HG03575 (cell line): ENCODE measurements around the gene ZBTB2.

ENCODE experiments used
- ATAC-seq: cut with Tn5 transposase; IDR thresholded peaks from one replicate; pipeline ENCODE4 v1.9.1; 2021; ENCODE audit not compliant: unreplicated experiment, insufficient number of reproducible peaks, low FRiP score; ENCODE audit errors: extremely low read depth

The ZBTB2 gene, protein sequence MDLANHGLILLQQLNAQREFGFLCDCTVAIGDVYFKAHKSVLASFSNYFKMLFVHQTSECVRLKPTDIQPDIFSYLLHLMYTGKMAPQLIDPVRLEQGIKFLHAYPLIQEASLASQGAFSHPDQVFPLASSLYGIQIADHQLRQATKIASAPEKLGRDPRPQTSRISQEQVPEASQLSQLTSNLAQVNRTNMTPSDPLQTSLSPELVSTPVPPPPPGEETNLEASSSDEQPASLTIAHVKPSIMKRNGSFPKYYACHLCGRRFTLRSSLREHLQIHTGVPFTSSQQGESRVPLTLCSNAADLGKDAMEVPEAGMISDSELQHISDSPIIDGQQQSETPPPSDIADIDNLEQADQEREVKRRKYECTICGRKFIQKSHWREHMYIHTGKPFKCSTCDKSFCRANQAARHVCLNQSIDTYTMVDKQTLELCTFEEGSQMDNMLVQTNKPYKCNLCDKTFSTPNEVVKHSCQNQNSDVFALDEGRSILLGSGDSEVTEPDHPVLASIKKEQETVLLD

DNA sequence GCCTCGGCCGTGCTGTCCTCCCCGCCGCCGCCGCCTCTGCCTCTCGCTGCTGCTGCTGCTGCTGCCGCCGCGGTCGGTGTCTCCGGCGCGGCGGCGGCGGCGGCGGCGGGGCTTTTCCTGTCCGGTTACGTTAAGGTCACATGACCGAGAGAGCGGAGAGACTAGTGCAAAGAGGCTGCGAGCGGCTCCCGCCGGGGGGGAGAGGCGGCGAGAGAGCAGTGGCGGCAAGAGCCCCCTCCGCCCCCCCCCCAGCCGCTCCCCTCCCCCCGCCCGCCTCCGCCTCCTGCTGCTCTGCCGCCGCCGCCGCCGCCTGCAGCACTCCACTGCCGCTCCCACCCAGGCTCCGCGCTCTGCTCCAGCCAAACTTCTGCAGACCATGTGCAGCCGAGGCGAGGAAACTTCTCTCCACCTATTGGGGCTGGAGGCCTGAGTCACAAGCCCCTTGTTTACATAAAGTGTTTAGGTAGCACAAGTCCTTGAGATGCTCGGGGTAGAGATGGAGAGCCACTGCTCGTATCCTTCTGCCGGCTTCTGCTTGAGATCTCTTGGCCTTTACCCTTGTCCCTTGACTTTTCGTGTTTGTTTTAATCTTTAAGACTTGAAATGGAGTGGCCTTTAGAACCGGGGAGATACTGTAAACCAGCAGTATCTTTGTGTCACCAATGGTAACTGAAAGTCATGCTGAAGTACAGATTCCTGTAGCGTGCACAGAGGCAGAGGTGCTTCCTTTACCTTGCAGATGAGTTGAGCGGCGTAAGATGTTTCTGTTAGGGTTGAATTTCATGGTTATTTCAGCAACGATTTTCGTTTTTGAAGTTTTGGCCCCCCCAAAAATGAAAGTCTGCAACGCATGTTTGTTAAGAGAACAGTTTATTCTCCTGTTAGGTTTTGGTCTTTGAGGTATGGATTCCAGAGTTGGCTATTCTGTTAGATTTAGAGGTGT, at the start of gene ZBTB2:
ZBTB2 (minus strand) TSS at position 89 of the 943 bp plus-strand sequence. CDS start 17,922 bp downstream, outside the sequence.
- ATAC-seq = no peak

DNA sequence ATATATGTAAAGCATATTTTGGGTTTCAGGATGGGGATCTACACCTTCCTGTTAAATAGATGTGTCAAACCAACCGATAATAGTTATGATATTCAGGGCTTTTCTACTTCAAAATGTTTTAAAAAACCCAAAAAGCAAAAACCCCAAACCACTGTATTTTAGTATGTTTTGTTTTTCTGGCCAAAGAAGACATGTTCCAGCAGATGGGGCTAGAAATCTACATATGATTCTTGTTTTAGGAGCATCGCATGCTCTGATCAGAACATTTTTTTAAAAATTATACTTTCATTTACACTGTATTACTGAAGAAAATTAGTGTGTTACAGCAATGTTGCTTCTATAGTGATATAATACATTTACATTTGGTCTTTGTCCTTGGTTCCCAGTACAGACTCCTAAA, 49.6 kb upstream of the ZBTB2 start:
- no peak for ATAC-seq

DNA sequence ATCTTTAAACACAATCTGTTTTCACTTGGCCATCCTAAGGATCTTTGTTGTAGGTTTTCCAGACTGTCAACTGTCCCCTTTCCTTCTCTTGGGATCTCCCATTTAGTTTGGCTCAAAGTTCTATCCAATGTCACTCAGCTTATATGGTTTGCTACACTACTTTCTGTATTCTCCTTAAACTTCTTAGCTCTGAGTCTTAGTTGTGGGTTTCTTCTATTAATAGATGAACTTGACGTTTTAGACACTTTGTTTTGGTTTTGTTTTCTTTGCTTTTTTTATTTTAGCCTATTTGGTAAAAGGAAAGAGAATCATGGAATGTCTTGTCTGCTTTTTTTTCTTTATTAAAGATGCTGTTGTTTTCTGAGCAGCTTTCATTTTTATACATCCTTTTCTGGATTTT, 49.1 kb upstream of the ZBTB2 start:
- ATAC-seq = no peak

DNA sequence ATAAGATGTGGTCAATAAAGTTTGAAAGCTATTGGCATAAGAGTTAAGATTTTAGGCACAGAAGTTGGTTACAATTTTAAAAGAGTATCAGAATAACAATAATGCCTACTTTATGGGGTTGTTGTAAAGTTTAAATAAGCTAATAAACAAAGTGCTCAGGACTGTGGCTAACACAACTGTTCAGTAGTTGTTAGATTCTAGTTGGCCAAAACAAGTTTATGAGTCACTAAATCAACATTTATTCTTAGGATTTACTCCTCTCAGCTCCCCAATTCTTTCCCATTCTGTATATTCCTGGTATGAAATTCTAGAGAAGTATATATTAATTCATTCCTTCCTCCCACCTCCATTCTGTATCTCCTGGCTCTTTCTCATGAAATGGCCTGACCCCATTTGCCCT, 46.0 kb upstream of the ZBTB2 start:
- no peak for ATAC-seq

DNA sequence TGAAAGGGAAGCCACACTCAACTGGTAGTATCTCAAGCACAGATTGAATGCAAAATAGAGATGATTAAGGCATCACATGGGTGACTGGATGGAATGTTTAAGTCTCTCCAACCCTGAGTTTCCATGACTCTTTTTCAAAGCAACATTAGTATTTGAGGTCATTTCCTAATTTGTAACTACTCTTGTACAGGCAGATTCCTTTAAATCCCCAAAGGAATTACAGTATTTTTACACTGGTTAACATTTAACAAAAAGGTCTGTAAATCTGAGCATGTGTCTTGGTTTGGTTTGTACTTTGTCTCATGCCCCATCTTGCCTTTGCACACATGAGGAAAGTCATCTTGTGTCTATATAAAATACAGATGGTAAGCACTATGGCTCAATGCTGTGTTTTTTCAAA, 45.4 kb upstream of the ZBTB2 start:
- ATAC-seq = no peak

DNA sequence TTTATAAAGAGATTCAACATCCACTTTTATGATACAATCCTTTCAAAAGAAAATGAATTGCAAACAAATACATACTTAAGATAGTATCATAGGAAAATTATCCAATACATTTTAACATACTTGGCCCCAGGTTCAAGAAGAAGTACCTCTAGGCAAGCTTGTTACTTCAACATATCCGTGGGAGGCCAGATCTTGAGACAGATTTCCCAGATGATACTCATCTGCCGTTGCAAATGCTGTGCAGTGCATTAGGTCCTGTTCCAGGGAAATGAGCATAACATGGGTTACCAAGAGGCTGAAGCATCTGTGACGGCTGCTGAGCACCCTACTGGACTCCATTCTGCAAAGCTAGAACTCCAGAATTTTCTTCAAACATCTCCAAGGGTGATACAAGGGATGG, 44.9 kb upstream of the ZBTB2 start:
- no peak for ATAC-seq

DNA sequence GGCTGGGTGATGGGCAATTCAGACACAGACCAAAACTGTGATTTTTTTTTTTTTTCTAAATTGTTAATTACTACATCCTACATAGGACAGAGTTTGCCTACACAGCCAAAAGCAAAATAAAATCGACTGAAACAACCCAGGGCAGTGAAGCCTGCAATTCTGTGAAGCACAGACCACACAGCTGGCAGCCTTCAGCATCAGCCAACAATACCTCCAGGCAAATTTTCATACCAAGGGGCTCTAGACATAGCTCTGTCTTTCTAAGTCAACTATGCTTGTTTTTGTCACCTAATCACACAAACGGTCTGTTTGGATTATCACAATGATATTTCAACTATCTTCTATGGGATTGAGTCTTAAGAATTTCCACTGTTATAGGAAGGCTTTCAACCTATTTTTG, 43.0 kb upstream of the ZBTB2 start:
- ATAC-seq = no peak

DNA sequence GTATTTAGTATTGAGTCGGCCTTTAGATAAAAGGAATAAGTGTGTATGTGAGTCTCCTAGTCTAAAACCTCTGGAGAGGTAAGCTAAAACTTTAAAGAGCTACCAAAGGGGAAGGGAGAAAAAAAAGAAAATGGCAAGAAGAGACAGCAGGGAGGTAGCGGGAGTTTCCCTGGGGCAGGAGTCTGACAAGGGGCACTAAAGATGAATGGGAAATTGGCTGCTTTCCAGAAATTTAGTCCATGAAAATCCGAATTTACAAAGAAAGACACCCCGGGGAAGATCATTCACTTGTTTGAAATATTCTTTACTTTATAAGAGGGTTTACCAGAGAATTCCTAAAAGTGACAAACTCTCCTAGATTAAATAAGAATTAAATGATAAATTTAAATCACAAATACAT, 41.3 kb upstream of the ZBTB2 start:
- no peak for ATAC-seq

DNA sequence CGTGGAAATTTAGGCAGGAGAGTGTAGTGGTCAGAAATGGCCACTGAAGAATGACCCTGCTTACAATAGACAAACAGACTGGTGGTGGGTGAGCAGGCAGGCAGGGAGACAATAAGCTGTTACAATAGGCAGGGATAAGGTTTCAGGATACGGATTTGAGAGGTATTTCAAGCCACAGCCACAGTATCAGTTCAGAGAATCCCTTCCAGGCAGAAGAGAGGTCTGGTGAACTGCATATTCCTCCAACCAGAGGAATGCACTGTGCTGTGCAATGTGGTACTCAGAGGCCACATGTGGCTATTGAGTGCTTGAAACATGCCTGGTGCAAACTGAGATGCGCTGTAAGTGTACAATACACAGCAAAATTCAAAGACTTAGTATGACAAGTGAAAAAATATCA, 40.0 kb upstream of the ZBTB2 start:
- no peak for ATAC-seq

DNA sequence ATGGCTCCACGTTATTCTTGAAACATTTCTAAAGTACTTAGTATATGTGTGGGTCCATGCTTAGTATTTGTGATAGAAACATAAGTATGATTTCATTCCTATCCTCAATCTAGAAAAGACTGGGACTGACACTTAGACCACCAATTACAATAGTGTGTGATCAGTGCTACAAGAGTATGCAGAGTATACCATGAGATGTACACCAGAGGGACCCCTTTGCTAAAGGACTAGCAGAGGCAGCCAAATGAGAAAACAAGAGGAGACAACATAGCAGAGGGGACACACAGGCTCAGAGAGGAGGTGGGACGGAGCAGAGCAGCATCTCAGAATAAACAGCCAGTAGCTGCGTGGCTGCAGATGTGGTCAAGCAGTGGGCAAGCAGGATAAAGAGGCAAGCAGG, 39.5 kb upstream of the ZBTB2 start:
- ATAC-seq = no peak

DNA sequence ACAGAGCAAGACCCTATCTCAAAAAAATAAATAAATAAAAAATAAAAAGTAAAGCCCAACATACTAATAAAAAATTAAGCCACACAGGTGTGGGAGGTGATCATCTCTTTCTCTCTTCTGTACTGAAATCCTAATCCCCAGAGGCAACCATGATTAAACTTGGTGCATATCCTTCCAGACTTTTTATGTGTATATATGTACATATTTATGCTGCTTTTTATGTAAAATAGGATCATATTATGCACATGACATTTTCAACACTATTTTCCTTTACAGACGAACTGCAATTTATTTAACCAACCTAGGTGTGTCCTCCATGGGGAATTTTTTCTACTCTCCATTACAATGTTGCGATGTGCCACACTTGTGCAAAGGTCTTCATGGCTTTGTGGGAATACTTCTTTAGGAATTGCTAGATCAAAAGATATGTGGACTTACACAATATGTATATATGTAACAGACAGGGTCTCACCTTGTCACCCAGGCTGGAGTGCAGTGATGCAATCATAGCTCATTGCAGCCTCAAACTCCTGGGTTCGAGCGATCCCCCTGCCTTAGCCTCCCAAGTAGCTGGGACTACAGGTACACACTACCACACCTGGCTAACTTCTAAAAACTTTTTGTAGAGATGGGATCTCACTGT, 36.9 kb upstream of the ZBTB2 start:
- ATAC-seq = no peak

DNA sequence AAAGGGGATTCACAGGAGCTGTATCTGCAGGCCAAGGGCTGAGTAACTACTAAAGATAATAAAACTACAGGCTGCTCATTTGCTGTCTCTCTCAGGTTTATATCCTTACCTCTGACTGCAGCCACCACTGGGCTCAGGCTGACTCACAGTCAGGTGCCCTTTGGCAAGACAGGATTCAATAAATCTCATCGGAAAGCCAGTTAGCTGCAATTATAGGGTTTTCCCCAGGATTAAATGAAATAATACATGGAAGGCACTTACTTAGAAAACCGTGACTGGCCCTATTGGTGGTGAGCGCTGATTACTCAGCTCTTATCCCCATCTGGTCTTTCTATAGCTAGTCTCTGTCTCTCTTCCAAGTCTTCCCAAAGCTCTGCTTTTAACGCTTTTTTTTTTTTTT, 34.2 kb upstream of the ZBTB2 start:
- no peak for ATAC-seq

DNA sequence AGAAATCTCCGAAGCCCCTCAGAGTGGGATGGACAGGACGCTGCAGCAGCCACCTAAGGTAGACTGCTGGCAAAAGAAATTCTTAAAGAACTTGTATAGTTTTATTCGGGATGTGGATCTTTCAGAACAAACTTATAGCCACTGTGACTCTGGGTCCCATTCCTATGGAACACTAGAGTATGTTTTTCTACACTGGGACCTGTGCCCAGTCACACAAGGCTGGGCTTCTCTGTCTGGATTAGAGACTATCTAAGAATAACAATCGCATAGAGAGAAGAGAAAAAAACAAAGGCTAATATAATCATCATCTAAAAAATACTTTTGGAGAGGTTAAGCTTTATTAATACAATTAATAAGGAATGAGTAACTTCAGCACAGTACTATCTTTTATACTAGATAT, 31.6 kb upstream of the ZBTB2 start:
- ATAC-seq = no peak

DNA sequence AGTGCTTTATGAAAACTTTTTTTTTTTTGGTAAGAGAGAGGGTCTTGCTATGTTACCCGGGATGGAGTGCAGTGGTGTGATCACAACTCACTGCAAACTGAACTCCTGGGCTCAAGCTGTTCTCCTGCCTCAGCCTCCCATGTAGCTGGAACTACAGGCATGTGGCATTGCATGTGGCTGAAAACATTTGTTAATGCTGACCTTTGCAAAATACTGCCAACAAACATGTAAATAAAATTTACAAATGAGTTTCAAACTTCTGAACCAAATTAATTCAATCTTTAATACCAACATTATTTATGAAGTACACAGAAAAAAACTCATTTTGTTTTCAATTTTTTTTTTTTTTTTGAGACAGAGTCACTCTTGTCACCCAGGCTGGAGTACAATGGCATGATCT, 26.1 kb upstream of the ZBTB2 start:
- ATAC-seq = no peak

DNA sequence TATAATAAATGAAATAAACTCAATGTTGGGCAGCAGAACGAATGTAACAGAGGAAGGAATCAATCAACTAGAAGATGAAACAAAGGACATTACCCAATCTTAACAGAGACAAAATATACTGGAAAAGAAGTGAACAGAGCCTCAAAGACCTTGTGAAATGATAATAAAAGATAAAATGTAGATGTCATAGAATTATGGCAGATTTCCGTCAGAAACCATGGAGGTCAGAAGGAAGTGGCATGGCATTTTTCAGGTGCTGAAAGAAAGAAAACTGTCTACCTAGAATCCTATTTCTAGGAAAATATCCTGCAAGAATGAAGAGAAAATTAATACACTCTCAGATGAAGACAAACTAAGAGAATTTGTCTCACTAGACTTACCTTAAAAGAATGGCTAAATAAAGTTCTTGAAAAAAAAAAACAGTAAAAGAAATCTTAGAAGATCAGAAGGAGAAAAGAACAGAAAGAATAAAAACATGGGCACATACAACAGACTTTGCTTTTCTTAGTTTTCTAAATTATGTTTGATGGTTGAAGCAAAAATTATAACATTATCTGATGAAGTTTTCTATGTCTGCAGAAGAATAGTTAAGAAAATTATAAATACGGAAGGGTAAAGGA, 23.4 kb upstream of the ZBTB2 start:
- no peak for ATAC-seq

DNA sequence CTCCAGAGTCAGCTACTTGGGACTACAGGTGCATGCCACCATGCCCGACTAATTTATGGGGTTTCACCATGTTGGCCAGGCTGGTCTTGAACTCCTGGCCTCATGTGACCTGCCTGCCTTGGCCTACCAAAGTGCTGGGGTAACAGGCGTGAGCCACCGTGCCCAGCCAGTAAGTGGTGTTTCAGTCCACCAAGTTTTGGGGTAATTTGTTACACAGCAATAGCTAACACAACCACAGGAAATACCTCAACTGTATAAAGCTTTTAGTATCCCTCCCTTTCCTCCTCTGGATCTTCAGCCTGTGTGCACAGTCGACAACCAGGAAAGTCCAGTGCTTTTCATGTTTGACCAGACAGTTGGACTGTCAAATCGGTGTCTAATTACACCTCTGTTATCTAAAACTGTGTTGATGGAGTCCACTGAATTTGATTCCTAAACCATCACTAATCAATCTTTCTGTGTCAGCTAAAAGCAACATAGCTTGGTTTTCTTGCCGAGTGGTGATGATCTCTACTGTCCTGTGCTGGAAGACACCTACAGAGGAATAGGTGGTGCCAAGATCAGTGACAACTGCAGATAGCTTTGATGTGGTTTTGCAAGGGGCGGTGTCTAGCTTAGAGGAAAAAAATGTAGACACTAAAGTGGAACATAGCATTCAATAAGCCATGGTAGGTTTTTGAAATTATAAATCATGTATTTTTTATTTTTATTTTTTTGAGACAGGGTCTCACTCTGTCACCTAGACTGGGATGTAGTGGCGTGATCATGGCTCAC, 22.2 kb upstream of the ZBTB2 start:
- no peak for ATAC-seq

DNA sequence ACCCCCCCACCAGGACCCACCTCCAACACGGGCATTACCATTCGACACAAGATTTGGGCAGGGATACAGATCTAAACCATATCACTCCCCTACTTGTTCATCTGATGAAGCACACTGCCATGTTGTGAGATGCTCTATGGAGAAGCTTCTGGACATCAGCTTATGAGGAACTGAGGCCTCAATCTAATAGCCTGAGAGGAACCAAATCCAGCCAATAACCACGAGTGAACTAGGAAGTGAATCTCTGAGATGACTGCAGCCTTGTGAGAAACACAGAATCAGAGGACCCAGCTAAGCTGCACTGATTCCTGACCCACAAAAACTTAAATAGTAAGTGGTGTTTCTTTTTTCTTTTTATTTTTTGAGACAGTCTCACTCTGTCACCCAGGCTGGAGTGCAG, 21.6 kb upstream of the ZBTB2 start:
- no peak for ATAC-seq

DNA sequence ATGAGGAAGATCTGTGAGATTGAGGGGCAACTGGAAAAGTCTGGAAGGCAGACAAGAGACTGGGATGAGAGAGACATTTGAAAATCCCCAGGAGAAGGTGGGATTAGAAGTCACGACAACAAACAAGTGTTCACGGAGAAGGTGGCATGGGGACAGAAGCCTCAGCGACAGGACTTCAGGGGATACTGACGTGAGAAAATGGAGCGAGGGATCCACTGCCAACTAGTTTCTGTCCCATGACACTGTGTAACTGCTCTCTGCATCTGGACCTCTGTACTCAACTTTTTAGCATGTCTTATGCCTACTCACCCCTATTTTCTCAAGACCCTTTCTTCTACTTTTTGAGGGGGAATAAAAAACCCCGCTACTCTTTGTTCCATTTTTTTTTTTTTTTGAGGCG, 18.3 kb upstream of the ZBTB2 start:
- no peak for ATAC-seq
